GM12864 (cell line): ENCODE results near the gene VRK1.
"Not testable (repeated sequence)": the region's sequence is repeated elsewhere in the genome, so short reads cannot be mapped to it uniquely, and the experiment has no call there.

Experiments used
- DNase-seq: peaks from one replicate; pipeline ENCODE4 v3.0.0-alpha.2; 2011; ENCODE audit warnings: low read depth
- H3K4me3 ChIP-seq: 2 replicates; pipeline ENCODE4 v1.5.1; 2011; ENCODE audit warnings: mild to moderate bottlenecking, low read depth, low read length, control low read depth
- TF ChIP-seq, protein P1 (sequence below): IDR thresholded peaks from 2 replicates; pipeline ENCODE4 v1.5.1; 2011; ENCODE audit warnings: low read depth, mild to moderate bottlenecking, moderate library complexity, low read length, control low read depth, inconsistent platforms; ENCODE audit errors: missing control alignments

VRK1 gene

DNA sequence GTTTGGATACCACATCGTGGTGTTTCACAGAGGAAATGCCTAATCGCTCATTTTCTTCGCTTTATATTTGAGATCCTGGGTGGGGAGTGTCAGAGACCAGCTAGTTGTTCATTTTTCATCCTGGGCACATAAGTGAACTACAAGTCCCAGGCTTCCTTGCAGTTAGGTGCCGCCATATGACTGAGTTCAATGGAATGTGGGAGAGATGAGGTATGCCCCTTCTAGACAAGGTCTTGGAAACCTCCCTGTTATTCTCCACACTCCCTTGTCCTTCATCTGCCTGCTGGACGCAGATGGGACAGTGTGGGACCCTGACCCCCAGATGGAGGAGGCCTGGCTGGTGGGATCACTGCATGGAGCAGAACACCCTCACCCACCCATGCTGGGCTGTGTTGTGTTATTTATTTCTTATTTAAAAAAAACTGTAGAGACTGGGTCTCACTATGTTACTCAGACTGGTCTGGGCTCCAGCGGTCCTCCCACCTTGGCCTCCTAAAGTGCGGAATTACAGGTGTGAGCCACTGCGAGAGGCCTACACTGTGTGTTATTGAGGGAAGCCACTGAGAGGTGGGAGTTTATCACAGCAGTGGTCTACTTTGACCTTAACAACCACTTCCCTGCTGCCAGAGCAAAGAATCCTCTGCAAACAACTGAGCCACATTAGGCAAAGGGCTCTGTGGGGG, 42.9 kb upstream of the VRK1 start:
- no peak for DNase-seq
- TF ChIP-seq, protein P1, sequence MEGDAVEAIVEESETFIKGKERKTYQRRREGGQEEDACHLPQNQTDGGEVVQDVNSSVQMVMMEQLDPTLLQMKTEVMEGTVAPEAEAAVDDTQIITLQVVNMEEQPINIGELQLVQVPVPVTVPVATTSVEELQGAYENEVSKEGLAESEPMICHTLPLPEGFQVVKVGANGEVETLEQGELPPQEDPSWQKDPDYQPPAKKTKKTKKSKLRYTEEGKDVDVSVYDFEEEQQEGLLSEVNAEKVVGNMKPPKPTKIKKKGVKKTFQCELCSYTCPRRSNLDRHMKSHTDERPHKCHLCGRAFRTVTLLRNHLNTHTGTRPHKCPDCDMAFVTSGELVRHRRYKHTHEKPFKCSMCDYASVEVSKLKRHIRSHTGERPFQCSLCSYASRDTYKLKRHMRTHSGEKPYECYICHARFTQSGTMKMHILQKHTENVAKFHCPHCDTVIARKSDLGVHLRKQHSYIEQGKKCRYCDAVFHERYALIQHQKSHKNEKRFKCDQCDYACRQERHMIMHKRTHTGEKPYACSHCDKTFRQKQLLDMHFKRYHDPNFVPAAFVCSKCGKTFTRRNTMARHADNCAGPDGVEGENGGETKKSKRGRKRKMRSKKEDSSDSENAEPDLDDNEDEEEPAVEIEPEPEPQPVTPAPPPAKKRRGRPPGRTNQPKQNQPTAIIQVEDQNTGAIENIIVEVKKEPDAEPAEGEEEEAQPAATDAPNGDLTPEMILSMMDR = no peak
- H3K4me3 ChIP-seq = no peak overlapping the region

DNA sequence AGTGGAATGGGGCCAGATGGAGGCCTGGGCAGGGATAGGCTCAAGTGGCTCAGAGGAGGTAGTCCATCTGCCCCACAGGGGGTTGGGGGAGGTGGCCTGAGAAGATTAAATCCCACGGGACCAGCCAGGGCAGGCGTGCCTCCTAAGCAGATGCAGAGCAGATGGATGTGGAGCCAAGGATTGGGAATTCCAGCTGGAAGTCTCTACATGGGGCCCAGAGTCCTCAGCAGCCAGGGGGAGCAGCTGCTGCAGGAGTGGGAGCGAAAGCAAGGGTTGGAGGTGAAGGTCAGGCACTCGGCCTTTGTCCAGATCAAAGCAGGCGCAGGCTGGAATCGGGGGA, 42.4 kb upstream of the VRK1 start:
- DNase-seq = no peak
- no peak overlapping the region for H3K4me3 ChIP-seq
- TF ChIP-seq, protein P1 = no peak

DNA sequence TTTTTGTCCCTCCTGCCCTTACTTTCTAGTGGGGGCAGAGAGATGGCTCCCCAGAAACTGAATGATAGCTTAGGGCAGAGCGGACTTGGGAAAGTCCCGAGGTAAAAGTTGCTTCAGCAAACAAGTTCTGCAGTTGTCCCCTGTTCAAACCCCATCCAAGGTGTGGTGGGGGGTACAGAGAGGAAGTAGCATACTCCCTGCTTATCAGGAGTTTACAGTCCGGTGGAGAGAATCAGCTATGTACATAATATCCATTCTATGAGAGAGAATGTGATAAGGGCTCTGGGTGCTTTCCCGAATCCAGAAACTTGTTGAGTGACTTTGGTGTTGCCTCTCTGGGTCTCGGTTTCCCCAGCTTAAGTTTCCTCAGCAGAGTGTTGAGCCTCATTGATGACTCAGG, 40.4 kb upstream of the VRK1 start:
- no peak overlapping the region for H3K4me3 ChIP-seq
- DNase-seq = no peak
- TF ChIP-seq, protein P1 = no peak

DNA sequence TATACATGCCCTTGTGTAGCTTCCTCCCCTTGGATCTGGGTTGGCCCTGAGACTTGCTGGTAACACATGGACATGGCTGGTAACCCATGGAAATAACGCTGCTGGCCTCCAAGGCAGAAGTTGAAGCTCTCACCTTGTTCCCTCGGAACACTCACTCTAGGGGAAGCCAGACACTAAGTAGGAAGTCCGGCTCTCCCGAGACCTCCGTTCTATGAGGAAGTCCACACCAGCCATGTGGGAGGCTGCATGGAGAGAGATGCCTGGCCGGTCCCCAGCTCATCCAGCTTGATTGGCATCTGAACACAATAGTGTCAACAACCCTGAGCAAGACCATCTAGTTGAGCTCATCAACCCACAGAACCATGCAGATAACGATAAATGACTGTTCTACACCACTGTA, 39.7 kb upstream of the VRK1 start:
- TF ChIP-seq, protein P1 = no peak
- DNase-seq = no peak

DNA sequence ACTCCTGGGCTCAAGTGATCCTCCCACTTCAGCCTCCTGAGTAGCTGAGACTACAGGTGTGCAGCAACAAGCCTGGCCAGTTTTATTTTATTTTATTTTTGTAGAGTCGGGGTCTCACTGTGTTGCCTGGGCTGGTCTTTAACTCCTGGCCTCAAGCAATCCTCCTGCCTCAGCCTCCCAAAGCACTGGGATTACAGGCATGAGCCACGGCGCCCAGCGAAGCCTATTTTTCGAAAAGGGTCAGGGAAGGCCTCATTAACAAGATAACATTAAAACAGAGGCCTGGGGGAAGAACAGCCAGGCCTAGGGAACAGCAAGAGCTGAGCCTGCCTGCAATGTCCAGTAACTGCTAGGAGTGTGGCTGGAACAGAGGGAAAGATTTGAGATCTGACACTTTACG, 36.1 kb upstream of the VRK1 start:
- no peak for DNase-seq
- TF ChIP-seq, protein P1 = no peak
- H3K4me3 ChIP-seq = no peak overlapping the region

More for the DNA sequence above, 39.7 kb upstream of the VRK1 start:
- H3K4me3 ChIP-seq = no peak overlapping the region

DNA sequence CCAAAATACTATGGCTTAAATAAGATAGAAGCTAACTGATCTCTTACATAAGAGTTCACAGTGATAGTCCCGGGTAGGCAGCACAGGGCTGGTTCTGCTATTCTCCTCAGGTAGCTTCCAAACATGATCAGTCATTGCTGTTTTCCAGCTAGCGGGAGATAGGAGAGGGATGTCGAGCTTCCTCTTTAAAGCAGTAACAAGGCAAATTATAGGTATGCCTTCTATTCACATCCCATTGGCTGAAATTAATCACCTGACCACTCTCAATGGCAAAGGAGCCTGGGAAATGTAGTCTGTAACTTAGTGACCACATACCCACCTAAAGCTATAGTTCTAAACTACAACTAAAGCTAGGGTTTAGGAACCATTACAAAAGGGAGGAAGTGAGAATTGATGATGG, 34.5 kb upstream of the VRK1 start:
- DNase-seq = peak; percentile 56
- H3K4me3 ChIP-seq = no peak overlapping the region
- TF ChIP-seq, protein P1 = no peak

DNA sequence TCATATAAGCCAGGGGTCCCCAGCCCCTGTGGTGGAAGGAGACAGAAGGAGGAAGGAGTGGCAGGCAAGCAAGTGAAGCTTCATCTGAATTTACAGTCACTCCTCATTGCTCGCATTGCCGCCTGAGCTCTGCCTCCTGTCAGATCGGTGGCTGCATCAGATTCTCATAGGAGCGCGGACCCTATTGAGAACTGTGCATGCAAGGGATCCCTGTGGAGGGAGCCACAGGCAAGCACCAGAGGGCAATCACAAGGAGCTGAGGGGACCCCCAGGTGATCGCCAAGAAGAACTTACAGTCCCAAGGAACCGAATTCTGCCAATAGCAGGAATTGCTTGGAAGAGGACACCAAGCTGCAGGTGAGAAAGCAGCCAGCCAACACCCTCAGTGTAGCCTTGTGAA, 33.2 kb upstream of the VRK1 start:
- no peak for DNase-seq
- TF ChIP-seq, protein P1 = no peak

DNA sequence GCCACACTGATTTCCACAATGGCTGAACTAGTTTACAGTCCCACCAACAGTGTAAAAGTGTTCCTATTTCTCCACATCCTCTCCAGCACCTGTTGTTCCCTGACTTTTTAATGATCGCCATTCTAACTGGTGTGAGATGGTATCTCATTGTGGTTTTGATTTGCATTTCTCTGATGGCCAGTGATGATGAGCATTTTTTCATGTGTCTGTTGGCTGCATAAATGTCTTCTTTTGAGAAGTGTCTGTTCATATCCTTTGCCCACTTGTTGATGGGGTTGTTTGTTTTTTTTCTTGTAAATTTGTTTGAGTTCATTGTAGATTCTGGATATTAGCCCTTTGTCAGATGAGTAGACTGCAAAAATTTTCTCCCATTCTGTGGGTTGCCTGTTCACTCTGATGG, 32.0 kb upstream of the VRK1 start:
- DNase-seq, H3K4me3 ChIP-seq: not testable (repeated sequence)

More for the DNA sequence above, 33.2 kb upstream of the VRK1 start:
- no peak overlapping the region for H3K4me3 ChIP-seq
